Epithelial cell of proximal tubule (primary cell): ENCODE results near the gene B9D1. TPM values are rescaled to one million over a fixed set of nuclear protein-coding genes. Genes with fewer than 3 reads are reported as not detected.

Experiments
- DNase-seq: peaks from one replicate; pipeline ENCODE4 v3.0.0-alpha.2; 2011; ENCODE audit warnings: low read depth
- H3K4me3 ChIP-seq: 2 replicates; pipeline ENCODE4 v1.5.1; 2011; ENCODE audit warnings: low read depth, mild to moderate bottlenecking, low read length
- CTCF ChIP-seq: conservative IDR thresholded peaks from 2 replicates; pipeline ENCODE4 v1.5.1; 2012; ENCODE audit warnings: low read depth, mild to moderate bottlenecking, low read length
- total RNA-seq: library from RNA; depleted of rRNA; stranded (reverse); fragments of >200 nt; gene quantifications from 2 replicates; pipeline ENCODE4 v1.2.3, GENCODE V29; 2015

The B9D1 gene
- total RNA-seq, 1 donor from 2014 or later: 44.2 TPM

GRCh38 chr17:19342611-19343255, 19.8 kb downstream of the B9D1 start:
- TF ChIP-seq CTCF: no peak
- DNase-seq: no peak

GRCh38 chr17:19341641-19342610, 20.6 kb downstream of the B9D1 start:
- no peak overlapping the region for H3K4me3 ChIP-seq
- TF ChIP-seq CTCF: no peak
- DNase-seq: no peak

More at GRCh38 chr17:19342611-19343255, 19.8 kb downstream of the B9D1 start:
- H3K4me3 ChIP-seq: no peak overlapping the region

DNA sequence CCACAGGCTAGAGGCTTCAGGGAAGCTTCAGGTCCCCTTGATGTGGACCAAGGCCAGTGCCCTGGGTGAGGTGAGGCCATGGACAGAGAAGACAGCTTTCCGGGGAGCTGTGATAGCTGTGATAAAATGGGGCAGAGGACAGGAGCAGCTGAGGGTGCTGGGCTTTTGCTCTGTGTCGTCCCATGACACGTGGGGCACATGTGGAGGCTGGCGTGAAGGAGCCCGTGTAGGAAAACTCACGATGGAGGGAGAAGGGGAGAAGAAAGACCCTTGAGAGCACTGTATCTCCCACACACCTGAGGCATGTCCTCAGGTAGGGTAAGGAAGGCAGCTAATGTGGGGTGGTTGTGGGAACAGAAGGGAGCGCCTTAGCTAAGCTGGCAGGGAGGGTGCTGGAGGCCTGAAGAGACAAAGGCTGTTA, 21.3 kb downstream of the B9D1 start:
- H3K4me3 ChIP-seq: no peak overlapping the region
- no peak for DNase-seq
- no peak for TF ChIP-seq CTCF

- no peak overlapping the region for H3K4me3 ChIP-seq
- no peak for TF ChIP-seq CTCF
- DNase-seq: no peak
These were observed 23.1 kb downstream of the B9D1 start for GRCh38 chr17:19339341-19339815.

GRCh38 chr17:19338031-19338990, 24.2 kb downstream of the B9D1 start:
- no peak for DNase-seq
- H3K4me3 ChIP-seq: no peak overlapping the region
- TF ChIP-seq CTCF: peak; percentile 92

- no peak for DNase-seq
- no peak overlapping the region for H3K4me3 ChIP-seq
- no peak for TF ChIP-seq CTCF
These were observed 24.9 kb downstream of the B9D1 start for GRCh38 chr17:19337712-19338023.
